OCI-LY3 (cell line): ENCODE measurements around the gene P2RX7.
"Not testable (repeated sequence)": the region's sequence is repeated elsewhere in the genome, so short reads cannot be mapped to it uniquely, and the experiment has no call there.

Experiments used
- H2AFZ ChIP-seq: fragments of 200-600, 300-600 bp; shearing (Covaris generic); 2 replicates; pipeline ENCODE4 v1.6.0; 2014; ENCODE audit warnings: antibody characterized with exemption, low read depth, low read length
- H3K27ac ChIP-seq: fragments of 200-600, 300-600 bp; sonication (generic); 2 replicates; pipeline ENCODE4 v1.5.1; 2014; ENCODE audit warnings: mild to moderate bottlenecking, low read length, moderate library complexity, mixed read lengths
- H3K27me3 ChIP-seq: fragments of 200-600, 300-600 bp; sonication (generic); 2 replicates; pipeline ENCODE4 v1.6.1; 2014; ENCODE audit warnings: low read depth, low read length, mixed read lengths
- H3K36me3 ChIP-seq: fragments of 200-600, 300-600 bp; sonication (generic); replicated peaks from 2 replicates; pipeline ENCODE3; 2014; ENCODE audit warnings: low read depth, low read length, mixed read lengths
- H3K4me1 ChIP-seq: fragments of 300-600, 200-600 bp; sonication (generic); 2 replicates; pipeline ENCODE4 v1.6.1; 2014; ENCODE audit warnings: low read length, mixed read lengths
- H3K4me2 ChIP-seq: fragments of 200-600, 300-600 bp; sonication (generic); 2 replicates; pipeline ENCODE4 v1.6.1; 2014; ENCODE audit warnings: low read length, mixed read lengths
- H3K4me3 ChIP-seq: fragments of 300-600, 200-600 bp; sonication (generic); 2 replicates; pipeline ENCODE4 v1.5.1; 2014; ENCODE audit warnings: antibody characterized with exemption, mild to moderate bottlenecking, low read length, moderate library complexity
- H3K79me2 ChIP-seq: fragments of 300-600, 200-600 bp; shearing (Covaris generic); 2 replicates; pipeline ENCODE4 v1.6.1; 2014; ENCODE audit warnings: mild to moderate bottlenecking, low read length, mixed read lengths
- H3K9ac ChIP-seq: fragments of 300-600, 200-600 bp; shearing (Covaris generic); 2 replicates; pipeline ENCODE4 v1.6.0; 2014; ENCODE audit warnings: mild to moderate bottlenecking, low read length, moderate library complexity
- H3K9me3 ChIP-seq: fragments of 200-600, 300-600 bp; shearing (Covaris generic); 2 replicates; pipeline ENCODE4 v1.6.1; 2014; ENCODE audit warnings: low read length, mixed read lengths; ENCODE audit not compliant: insufficient read depth
- H4K20me1 ChIP-seq: fragments of 200-600, 300-600 bp; sonication (generic); 2 replicates; pipeline ENCODE4 v1.6.1; 2016; ENCODE audit warnings: low read length, mixed read lengths; ENCODE audit not compliant: insufficient read depth
- CTCF ChIP-seq: fragments of 200-600, 300-600 bp; sonication (generic); IDR thresholded peaks from 2 replicates; pipeline ENCODE4 v1.5.1; 2014; ENCODE audit warnings: antibody characterized with exemption, low read length, low read depth
- EZH2phosphoT487 ChIP-seq: fragments of 200-600 bp; shearing (Covaris generic); IDR thresholded peaks from 2 replicates; pipeline ENCODE4 v1.6.1; 2018; ENCODE audit warnings: antibody characterized with exemption, mixed run types, low read depth

P2RX7 gene

GRCh38 chr12:121227294-121227693 is 94.6 kb downstream of the P2RX7 start:
- no peak for TF ChIP-seq CTCF
- Histone ChIP-seq H3K79me2 (no peaks in the 10 kb centered on the region), H3K9ac (peak overlapping the region; percentile 61), H3K4me3 (peak overlapping the region; percentile 44), H3K4me2 (peak overlapping the region; percentile 75), H3K36me3 (peaks cover 8% of the 10 kb centered on the region), H3K4me1 (peaks cover 19% of the 10 kb centered on the region), H3K9me3 (no peaks in the 10 kb centered on the region), H3K27me3 (no peaks in the 10 kb centered on the region), H2AFZ (no peak overlapping the region; the same call in 1 of the 2 replicates), H3K27ac (peak overlapping the region; percentile 82), H4K20me1 (no peaks in the 10 kb centered on the region)

- H4K20me1 ChIP-seq: no peaks in the 10 kb centered on the region
- no peaks in the 10 kb centered on the region for H3K79me2 ChIP-seq
- peaks cover 19% of the 10 kb centered on the region for H3K4me1 ChIP-seq
- no peak overlapping the region for H3K4me3 ChIP-seq
- no peaks in the 10 kb centered on the region for H3K27me3 ChIP-seq
- TF ChIP-seq CTCF (no peak), EZH2phosphoT487 (no peak)
- no peak overlapping the region for H3K9ac ChIP-seq
- H3K9me3 ChIP-seq: no peaks in the 10 kb centered on the region
- H3K4me2 ChIP-seq: no peak overlapping the region
- no peak overlapping the region for H3K27ac ChIP-seq
- H2AFZ ChIP-seq: no peak overlapping the region
- peaks cover 8% of the 10 kb centered on the region for H3K36me3 ChIP-seq
Measured at GRCh38 chr12:121228919-121229665, 96.4 kb downstream of the P2RX7 start.

- Histone ChIP-seq H3K36me3 (peaks cover 11% of the 10 kb centered on the region), H3K4me1 (peaks cover 19% of the 10 kb centered on the region)
- H3K27me3 ChIP-seq, H3K9me3 ChIP-seq, H3K79me2 ChIP-seq, H3K9ac ChIP-seq, H3K27ac ChIP-seq, H2AFZ ChIP-seq, H3K4me3 ChIP-seq, H3K4me2 ChIP-seq, H4K20me1 ChIP-seq: not testable (repeated sequence)
- TF ChIP-seq CTCF: peak; percentile 78
Measured at GRCh38 chr12:121229826-121230537, 97.3 kb downstream of the P2RX7 start.

- Histone ChIP-seq H3K4me3 (no peak overlapping the region), H3K4me1 (peaks cover 19% of the 10 kb centered on the region), H4K20me1 (no peaks in the 10 kb centered on the region), H3K4me2 (no peak overlapping the region), H3K79me2 (no peaks in the 10 kb centered on the region), H3K36me3 (peaks cover 11% of the 10 kb centered on the region), H3K27ac (no peak overlapping the region), H3K9ac (no peak overlapping the region), H2AFZ (no peak overlapping the region), H3K9me3 (no peaks in the 10 kb centered on the region), H3K27me3 (no peaks in the 10 kb centered on the region)
- no peak for TF ChIP-seq CTCF
- TF ChIP-seq EZH2phosphoT487: no peak
Measured at GRCh38 chr12:121230538-121230907, 97.8 kb downstream of the P2RX7 start.
